Stimulated activated CD8-positive, alpha-beta memory T cell treated with anti-CD3 and anti-CD28 coated beads, Interleukin-2, amount 100 ng/mL, for 1 hour (primary cell): Measurements from ENCODE around the gene ELF5.

ENCODE experiments used
- DNase-seq, 2 donors: peaks; one replicate each; pipeline ENCODE4 v3.0.0-alpha.2; 2020; ENCODE audit warnings: low read depth in 2 of 2

ELF5 gene

GRCh38 chr11:34522188-34522587 lies 8.6 kb upstream of the ELF5 start:
- no peak for DNase-seq

GRCh38 chr11:34521265-34521664 lies 7.7 kb upstream of the ELF5 start:
- DNase-seq = no peak

DNA sequence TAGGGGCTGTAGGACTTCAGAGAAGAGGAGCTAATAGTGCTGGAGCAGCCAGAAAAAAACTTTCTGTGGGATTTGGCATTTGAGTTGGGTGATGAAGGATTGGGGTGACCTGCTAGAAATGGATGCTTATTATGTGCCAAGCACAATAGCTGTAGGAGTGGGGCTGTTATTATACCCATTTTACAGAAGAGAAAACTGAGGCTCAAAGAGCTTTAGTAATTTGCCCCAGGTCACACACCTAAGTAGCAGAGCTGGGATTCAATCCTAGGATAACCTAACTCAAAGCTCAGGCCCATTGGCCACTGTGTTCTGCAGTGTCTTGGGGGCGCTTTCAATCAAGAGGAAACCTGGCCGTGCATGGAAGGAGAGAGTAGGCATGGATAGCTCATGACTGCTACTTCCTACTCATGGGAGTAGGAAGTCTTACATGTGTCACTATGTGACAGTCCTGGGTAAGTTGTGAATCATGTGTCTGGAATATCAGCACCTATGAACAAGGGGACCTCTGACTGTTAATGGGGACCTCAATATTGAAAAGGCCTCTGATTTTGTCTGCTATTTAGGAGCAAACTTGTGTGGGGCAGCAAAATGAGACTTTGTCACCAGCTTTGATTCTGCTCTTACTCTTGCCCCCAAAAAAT lies 6.1 kb upstream of the ELF5 start:
- DNase-seq = no peak

DNA sequence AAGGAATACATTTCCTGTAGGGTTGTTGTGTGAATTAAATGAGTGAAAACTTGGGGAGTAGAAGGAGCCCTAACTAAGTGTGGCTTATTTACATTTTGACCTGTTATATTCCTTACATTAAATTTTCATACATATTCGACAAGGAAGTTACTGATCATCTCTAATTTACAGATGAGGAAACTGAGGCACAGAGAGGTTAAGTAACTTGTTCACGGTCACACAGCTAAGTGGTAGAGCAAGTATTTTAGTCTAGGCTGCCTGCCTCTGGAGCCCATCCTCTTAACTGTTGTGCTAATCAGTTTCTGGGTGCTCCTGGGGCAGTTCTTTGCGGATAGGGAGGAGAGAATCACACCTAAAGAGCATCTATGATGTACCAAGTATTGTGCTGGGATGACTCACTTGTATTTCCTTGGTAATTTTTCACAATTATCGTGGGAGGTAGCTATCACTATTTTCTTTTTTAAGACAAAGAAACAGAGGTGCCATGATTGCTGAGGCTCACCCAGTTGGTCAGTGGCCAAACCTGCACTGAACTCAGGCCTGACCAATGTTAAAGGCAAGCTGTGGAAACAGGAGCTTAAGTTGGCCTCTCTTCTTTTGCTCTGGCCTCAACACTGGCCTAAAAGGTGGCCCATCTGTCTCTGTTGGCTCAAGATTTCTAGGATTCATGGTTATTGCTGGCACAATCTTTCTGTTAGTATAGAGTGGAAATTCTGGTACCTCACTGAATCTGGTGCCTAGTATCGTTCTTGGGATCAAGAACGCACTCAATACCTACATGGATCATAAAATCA lies 2.9 kb upstream of the ELF5 start:
- no peak for DNase-seq

- DNase-seq = no peak
Measured at GRCh38 chr11:34514597-34514996, 1.0 kb upstream of the ELF5 start.

- DNase-seq = peak in 1 of 2 donors; percentile 2
Measured at GRCh38 chr11:34512840-34513681, 533 bp downstream of the ELF5 start.

- DNase-seq = no peak
Measured at GRCh38 chr11:34510673-34511072, 2.9 kb downstream of the ELF5 start.

- no peak for DNase-seq
Measured at GRCh38 chr11:34510218-34510617, 3.4 kb downstream of the ELF5 start.

DNA sequence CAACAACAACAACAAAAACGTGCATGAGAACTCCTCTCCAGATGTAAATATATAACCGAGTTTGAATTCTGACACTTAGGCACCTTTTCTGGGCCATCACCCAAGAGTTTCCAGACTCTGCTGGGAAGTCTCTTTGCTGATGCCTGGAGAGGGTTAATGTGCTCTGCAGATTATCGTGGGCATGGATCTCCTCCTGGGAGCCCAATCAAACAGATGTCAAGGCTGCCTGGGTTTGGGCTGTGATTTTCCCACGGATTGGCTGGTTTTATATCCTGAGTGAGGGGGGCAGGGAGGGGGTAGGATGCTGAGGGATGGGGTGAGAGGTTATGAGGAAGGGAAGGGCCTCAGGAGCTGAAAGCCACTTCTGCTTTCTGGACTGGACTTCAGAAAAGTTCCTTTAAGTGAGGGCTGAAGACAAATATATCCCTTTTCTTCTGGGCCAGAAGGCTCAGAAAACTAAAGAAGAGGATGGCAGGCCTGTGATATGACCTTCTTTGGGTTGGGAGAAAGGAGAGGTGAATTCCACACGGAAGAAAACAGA lies 4.2 kb downstream of the ELF5 start:
- no peak for DNase-seq

DNA sequence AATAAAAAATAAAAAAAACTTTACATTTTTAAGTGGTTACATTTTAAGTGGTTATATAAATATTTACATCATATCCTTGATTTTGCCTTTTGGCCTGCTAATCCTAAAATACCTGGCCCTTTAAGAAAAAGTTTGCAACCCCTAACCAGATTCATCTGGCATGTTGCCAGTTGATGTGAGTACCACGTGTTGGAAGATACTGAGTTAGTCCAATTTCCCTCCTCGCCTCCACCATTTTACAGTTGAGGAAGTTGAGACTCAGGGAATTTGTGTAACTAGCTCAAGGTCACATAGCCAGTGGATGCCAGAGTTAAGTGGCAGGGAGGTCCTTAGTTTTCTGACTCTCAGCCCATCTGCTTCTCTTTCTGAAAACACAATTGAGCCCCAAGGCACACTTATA lies 5.1 kb downstream of the ELF5 start:
- DNase-seq = no peak

- no peak for DNase-seq
Measured at GRCh38 chr11:34507610-34508009, 6.0 kb downstream of the ELF5 start.

GRCh38 chr11:34507156-34507555 lies 6.4 kb downstream of the ELF5 start:
- no peak for DNase-seq

GRCh38 chr11:34505874-34506273 lies 7.7 kb downstream of the ELF5 start:
- DNase-seq = no peak

DNA sequence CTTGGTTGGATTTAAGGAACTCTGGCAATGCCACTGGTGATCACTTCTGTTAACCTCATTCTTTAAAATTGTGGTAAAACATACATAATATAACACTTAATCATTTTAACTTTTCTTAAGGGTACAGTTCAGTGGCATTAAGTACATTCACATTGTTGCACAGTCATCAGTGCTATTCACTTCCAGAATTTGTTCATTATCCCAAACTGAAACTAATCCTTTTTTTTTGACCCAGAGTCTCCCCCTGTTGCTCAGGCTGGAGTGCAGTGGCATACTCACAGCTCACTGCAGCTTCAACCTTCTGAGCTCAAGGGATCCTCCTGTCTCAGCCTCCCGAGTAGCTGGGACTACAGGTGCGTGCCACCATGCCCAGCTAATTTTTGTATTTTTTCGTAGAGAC lies 10.6 kb downstream of the ELF5 start:
- DNase-seq = no peak

GRCh38 chr11:34501949-34502348 lies 11.6 kb downstream of the ELF5 start:
- no peak for DNase-seq

- DNase-seq = no peak
Measured at GRCh38 chr11:34501500-34501899, 12.1 kb downstream of the ELF5 start.

- no peak for DNase-seq
Measured at GRCh38 chr11:34499719-34500500, 13.7 kb downstream of the ELF5 start.

DNA sequence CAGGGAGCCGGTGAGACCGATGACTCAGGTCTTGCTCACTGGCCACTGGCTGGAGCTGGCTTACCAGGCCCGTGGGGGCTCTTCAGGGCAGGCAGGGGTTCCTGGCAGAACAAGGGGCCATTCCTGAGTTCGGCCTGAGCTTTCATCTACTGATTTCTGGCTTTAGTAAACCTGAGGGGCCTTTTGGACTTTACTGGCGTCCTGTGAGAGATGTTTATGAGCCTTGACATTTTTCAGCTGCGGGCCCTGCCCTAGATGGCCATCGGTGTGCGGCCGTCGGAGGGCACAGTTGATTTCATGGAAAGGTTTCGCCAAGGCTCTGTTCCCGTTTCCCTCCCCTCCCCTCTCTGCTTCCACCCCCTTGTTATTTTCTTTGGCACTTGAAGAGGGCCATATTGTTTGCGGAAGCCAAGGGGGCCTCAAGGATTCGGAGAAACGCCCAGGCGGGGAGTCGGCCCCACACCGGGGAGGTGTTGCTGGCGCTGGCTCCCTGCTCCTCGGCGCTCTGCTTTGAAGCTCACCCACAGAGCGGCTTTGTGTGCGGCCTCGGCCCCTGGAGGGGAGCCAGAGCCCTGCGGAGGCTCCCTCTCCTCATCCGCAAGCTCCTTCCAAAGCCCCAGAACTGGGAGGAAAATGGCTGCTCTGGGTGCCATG lies 17.7 kb downstream of the ELF5 start:
- no peak for DNase-seq

DNA sequence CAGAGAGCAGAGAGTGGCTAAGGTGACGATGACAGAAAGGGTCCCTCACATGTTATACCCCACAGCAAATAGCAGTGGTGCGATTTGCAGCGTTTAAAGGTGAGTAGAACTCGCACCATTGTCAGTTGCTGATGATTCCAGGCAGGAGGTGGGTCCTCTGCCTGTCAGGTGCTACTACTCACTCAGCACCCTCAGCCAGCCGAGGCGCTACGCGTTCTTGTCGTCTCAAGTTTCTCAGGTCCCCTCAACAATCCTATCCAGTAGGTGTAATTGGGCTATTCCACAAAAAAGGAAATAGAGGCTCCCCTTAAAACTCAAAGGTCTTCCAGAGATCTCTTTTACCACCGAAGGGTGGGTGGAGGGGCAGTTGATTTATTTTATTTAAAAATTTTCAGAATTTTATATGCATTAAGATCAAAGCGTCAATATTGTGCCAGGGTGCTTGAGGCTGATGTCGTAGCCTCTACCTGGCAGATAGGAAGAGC lies 18.3 kb downstream of the ELF5 start:
- DNase-seq = no peak

GRCh38 chr11:34493926-34494595 lies 19.5 kb downstream of the ELF5 start:
- DNase-seq = no peak
